ENCODE results near the gene ADAP1. TPM values are rescaled to one million over a fixed set of nuclear protein-coding genes. Genes with fewer than 3 reads are reported as not detected.

Gene ADAP1
- total and polyA plus RNA-seq, 2 of the 13 experiments (the other 11 are each of a cell fraction or from before 2014, with no cell fraction given), result 10.5 to 24.6 TPM

DNA sequence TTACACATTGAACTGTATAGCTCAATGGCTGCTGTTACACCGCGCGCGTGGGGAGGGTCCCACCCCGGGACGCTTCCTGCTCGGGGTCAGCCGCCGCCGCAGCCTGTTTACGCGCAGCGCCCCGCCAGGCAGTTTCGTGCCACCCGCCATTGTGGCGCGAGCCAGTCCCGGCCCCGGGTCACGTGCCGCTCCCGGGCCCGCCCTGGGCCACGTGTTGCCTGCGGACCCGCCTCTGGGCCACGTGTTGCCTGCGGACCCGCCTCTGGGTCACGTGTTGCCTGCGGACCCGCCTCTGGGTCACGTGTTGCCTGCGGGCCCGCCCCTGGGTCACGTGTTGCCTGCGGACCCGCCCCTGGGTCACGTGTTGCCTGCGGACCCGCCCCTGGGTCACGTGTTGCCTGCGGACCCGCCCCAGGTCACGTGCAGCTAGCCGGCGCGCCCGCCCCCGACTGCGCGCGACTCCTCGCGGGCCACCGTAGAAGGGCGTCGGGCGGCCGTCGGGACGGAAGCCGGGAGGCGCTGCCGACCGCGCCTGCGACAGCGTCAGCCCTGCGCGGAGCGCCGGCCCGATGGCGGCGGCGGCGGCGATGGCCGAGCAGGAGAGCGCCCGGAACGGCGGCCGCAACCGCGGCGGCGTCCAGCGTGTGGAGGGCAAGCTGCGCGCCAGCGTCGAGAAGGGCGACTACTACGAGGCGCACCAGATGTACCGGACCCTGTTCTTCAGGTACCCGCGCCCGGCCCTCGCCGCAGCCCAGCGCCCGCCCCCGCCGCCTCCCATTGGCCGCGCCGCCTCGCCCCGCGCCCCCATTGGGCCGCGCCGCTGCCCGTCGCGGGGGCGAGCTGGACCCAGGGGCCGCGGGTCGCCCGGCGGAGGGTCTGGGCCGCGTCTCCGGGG is 78.2 kb downstream of the ADAP1 start, which contains the start of gene GET4:
GET4 (plus strand) TSS at position 478 of the 895 bp plus-strand sequence; CDS start at position 570, 92 bp downstream.
- Histone ChIP-seq H3K27me3 (ENCODE audit: control insufficient read depth in 1 of 2, insufficient read depth in 2 of 2, low read length in 2 of 2) (no peaks in the 10 kb centered on the region), H2AFZ (ENCODE audit: low read length) (no peak within 1 kb of the TSS), H3K9ac (ENCODE audit: insufficient read depth, low read depth, low read length) (peak within 1 kb of the TSS; percentile 92), H4K20me1 (ENCODE audit: insufficient read depth, low read length) (peaks cover 25% of the 10 kb centered on the region; the same call in 1 of the 2 replicates), H3K27ac (ENCODE audit: extremely low read length, insufficient read depth, low read length) (peak within 1 kb of the TSS; percentile 83), H3K4me3 (replicated peaks in 1 of 3; ENCODE audit: insufficient read depth in 1 of 3, low read depth in 2 of 3, low read length in 3 of 3) (peak within 1 kb of the TSS; percentile 73 to 98 (median 86)), H3K9me3 (ENCODE audit: low read length) (no peaks in the 10 kb centered on the region), H3K4me2 (ENCODE audit: low read depth, low read length) (peak within 1 kb of the TSS; percentile 68), H3K79me2 (ENCODE audit: insufficient read depth, low read length) (peaks cover 35% of the 10 kb centered on the region), H3K4me1 (ENCODE audit: insufficient read depth, low read length) (peaks cover 41% of the 10 kb centered on the region), H3K36me3 (replicated peaks in 1 of 2; ENCODE audit: control insufficient read depth in 1 of 2, insufficient read depth in 2 of 2, low read length in 2 of 2) (peaks cover 6 to 23% of the 10 kb centered on the region in 2 experiments)
- no TSS peak for BruUV-seq (replicated peaks)
- intact Hi-C loops (cut with micrococcal nuclease; ENCODE audit: unreplicated experiment), result loop anchor here (5.0 to 10.0 kb wide), 2 partner anchors 62 to 76 kb away; partner anchors contain the start of gene ADAP1
- DNase-seq (ENCODE audit: low spot score) (peak; percentile 65), ATAC-seq (peak; percentile 88), FAIRE-seq (no peak)
- ChIA-PET POLR2A (interaction anchor here (0.6 to 1.3 kb wide), 4 partner anchors 25 to 116 kb away, joined by 3 to 6 read pairs (median 3); no protein-coding TSS in a partner anchor), CTCF (ENCODE audit: low intra/inter-chr PET ratio, low total read pairs) (no interaction called here)
- in situ Hi-C loops (cut with HindIII; ENCODE audit: extremely low pct_ligation_motif_present, low pct_unique_long_range_greater_than_20kb), result no loop called here
- 90% methylated on average over 25 of the region's 129 CpGs for WGBS (ENCODE audit: low lambda C conversion rate)
- TF ChIP-seq SP1 (IDR thresholded peaks at IDR 0.05), result no peak
- peak; percentile 98 for TF ChIP-seq SP1 (CRISPR knock-in tag; IDR thresholded peaks at IDR 0.05)
- TF ChIP-seq, protein P1, sequence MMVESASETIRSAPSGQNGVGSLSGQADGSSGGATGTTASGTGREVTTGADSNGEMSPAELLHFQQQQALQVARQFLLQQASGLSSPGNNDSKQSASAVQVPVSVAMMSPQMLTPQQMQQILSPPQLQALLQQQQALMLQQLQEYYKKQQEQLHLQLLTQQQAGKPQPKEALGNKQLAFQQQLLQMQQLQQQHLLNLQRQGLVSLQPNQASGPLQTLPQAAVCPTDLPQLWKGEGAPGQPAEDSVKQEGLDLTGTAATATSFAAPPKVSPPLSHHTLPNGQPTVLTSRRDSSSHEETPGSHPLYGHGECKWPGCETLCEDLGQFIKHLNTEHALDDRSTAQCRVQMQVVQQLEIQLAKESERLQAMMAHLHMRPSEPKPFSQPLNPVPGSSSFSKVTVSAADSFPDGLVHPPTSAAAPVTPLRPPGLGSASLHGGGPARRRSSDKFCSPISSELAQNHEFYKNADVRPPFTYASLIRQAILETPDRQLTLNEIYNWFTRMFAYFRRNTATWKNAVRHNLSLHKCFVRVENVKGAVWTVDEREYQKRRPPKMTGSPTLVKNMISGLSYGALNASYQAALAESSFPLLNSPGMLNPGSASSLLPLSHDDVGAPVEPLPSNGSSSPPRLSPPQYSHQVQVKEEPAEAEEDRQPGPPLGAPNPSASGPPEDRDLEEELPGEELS (CRISPR knock-in tag; IDR thresholded peaks at IDR 0.05), result peak; percentile 51; the same call in 1 of the 2 replicates
- TF ChIP-seq KLF16 (CRISPR knock-in tag; IDR thresholded peaks at IDR 0.05), result peak in 1 of 2 experiments; percentile 73; a peak in 1 of 4 replicates
- peak; percentile 91 for TF ChIP-seq MXD4 (CRISPR knock-in tag; IDR thresholded peaks at IDR 0.05)
- 0 out of 2 replicates have a peak, but pooled peaks have one; percentile 22 for TF ChIP-seq DR1 (CRISPR knock-in tag; IDR thresholded peaks at IDR 0.05)
- TF ChIP-seq ZNF879 (CRISPR knock-in tag; IDR thresholded peaks at IDR 0.05), result no peak
- TF ChIP-seq ATF7 (IDR thresholded peaks at IDR 0.05), result no peak
- 0 out of 2 replicates have a peak, but pooled peaks have one; percentile 56 for TF ChIP-seq ATF7 (CRISPR knock-in tag; IDR thresholded peaks at IDR 0.05)
- TF ChIP-seq LRRFIP1 (CRISPR knock-in tag; conservative IDR thresholded peaks at IDR 0.05), result no peak
- TF ChIP-seq ZFP82 (CRISPR knock-in tag; IDR thresholded peaks at IDR 0.05; ENCODE audit: borderline replicate concordance), result 0 out of 2 replicates have a peak, but pooled peaks have one; percentile 34
- peak; percentile 15; the same call in 1 of the 2 replicates for TF ChIP-seq DMAP1 (CRISPR knock-in tag; IDR thresholded peaks at IDR 0.05)
- peak; percentile 81 for TF ChIP-seq ZNF574 (CRISPR knock-in tag; IDR thresholded peaks at IDR 0.05)
- TF ChIP-seq, protein P2, sequence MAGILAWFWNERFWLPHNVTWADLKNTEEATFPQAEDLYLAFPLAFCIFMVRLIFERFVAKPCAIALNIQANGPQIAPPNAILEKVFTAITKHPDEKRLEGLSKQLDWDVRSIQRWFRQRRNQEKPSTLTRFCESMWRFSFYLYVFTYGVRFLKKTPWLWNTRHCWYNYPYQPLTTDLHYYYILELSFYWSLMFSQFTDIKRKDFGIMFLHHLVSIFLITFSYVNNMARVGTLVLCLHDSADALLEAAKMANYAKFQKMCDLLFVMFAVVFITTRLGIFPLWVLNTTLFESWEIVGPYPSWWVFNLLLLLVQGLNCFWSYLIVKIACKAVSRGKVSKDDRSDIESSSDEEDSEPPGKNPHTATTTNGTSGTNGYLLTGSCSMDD (CRISPR knock-in tag; IDR thresholded peaks at IDR 0.05), result 0 out of 2 replicates have a peak, but pooled peaks have one; percentile 34
- TF ChIP-seq ASH2L (IDR thresholded peaks at IDR 0.05; ENCODE audit: insufficient read length, low read depth, low read length), result peak; percentile 55
